IMR-90 (cell line): ENCODE measurements around the gene RADIL. TPM values are rescaled to one million over a fixed set of nuclear protein-coding genes. Genes with fewer than 3 reads are reported as not detected.

Experiments used
- ATAC-seq: fragments of 200-7000 bp; cut with Tn5 transposase; 2 replicates; pipeline ENCODE4 v1.9.1; 2020; ENCODE audit warnings: low read depth, mild to moderate bottlenecking, moderate library complexity
- BruUV-seq: library from RNA; stranded (reverse); fragments of 400-500 nt; replicated peaks from 2 replicates; lab custom pipeline; 2021; lab: Mats Ljungman, UMichigan
- CTCF ChIA-PET: fragments of 300-600 bp; formaldehyde crosslinking; extraction: SDS; loops from one replicate; lab custom pipeline; 2021; ENCODE audit warnings: antibody characterized with exemption; lab: Yijun Ruan, JAX
- POLR2A ChIA-PET: fragments of 300-600 bp; sonication (Branson Sonifier 250); formaldehyde crosslinking; loops from one replicate; lab custom pipeline; 2022; ENCODE audit warnings: antibody characterized with exemption; ENCODE audit not compliant: unreplicated experiment; lab: Charles Lee
- DNase-seq: peaks from one replicate; pipeline ENCODE4 v3.0.0; 2013
- H2AFZ ChIP-seq: replicated peaks from 2 replicates; pipeline ENCODE3; 2013; ENCODE audit warnings: low read length, mild to moderate bottlenecking; ENCODE audit not compliant: poor library complexity
- H2AK5ac ChIP-seq: 2 replicates; pipeline ENCODE4 v1.6.1; 2013; ENCODE audit warnings: low read depth, low read length, inconsistent platforms
- H2AK9ac ChIP-seq: replicated peaks from 2 replicates; pipeline ENCODE3; 2013; ENCODE audit warnings: mild to moderate bottlenecking, low read depth, low read length, moderate library complexity; ENCODE audit not compliant: poor library complexity
- H2BK120ac ChIP-seq: 2 replicates; pipeline ENCODE4 v1.6.1; 2013; ENCODE audit warnings: low read depth, low read length, inconsistent platforms
- H2BK15ac ChIP-seq: 3 replicates; pipeline ENCODE4 v1.6.1; 2013; ENCODE audit warnings: low read depth, low read length, inconsistent platforms
- H2BK20ac ChIP-seq: 2 replicates; pipeline ENCODE4 v1.6.1; 2013; ENCODE audit warnings: low read depth, mild to moderate bottlenecking, inconsistent platforms, low read length, moderate library complexity
- H2BK5ac ChIP-seq: 2 replicates; pipeline ENCODE4 v1.6.1; 2013; ENCODE audit warnings: mild to moderate bottlenecking, low read depth, low read length, inconsistent platforms; ENCODE audit not compliant: poor library complexity, severe bottlenecking
- H3K14ac ChIP-seq: replicated peaks from 2 replicates; pipeline ENCODE4 v1.6.1; 2013; ENCODE audit warnings: low read depth, low read length, inconsistent platforms
- H3K18ac ChIP-seq: 2 replicates; pipeline ENCODE4 v1.6.1; 2013; ENCODE audit warnings: low read depth, low read length, control low read depth
- H3K23ac ChIP-seq: 2 replicates; pipeline ENCODE4 v1.6.1; 2013; ENCODE audit warnings: low read depth, low read length, inconsistent platforms
- H3K27ac ChIP-seq: 2 replicates; pipeline ENCODE4 v1.5.1; 2013; ENCODE audit warnings: mild to moderate bottlenecking, control low read depth, low read length; ENCODE audit not compliant: insufficient read depth
- H3K27me3 ChIP-seq: 2 replicates; pipeline ENCODE4 v1.6.1; 2013; ENCODE audit warnings: low read length; ENCODE audit not compliant: control insufficient read depth, insufficient read depth
- H3K36me3 ChIP-seq: 2 replicates; pipeline ENCODE4 v1.6.1; 2013; ENCODE audit warnings: low read length, mixed read lengths; ENCODE audit not compliant: control insufficient read depth, insufficient read depth
- H3K4ac ChIP-seq: 2 replicates; pipeline ENCODE4 v1.6.1; 2013; ENCODE audit warnings: low read depth, low read length, inconsistent platforms
- H3K4me1 ChIP-seq: 2 replicates; pipeline ENCODE4 v1.6.1; 2013; ENCODE audit warnings: low read length, mixed read lengths; ENCODE audit not compliant: control insufficient read depth, insufficient read depth
- H3K4me2 ChIP-seq: 2 replicates; pipeline ENCODE4 v1.6.1; 2013; ENCODE audit warnings: low read depth, mild to moderate bottlenecking, control low read depth, low read length, moderate library complexity
- H3K4me3 ChIP-seq: 2 replicates; pipeline ENCODE4 v1.5.1; 2013; ENCODE audit warnings: low read depth, mild to moderate bottlenecking, control low read depth, low read length, moderate library complexity; ENCODE audit not compliant: insufficient read depth
- H3K56ac ChIP-seq: 2 replicates; pipeline ENCODE4 v1.6.1; 2013; ENCODE audit warnings: low read length, inconsistent platforms; ENCODE audit not compliant: insufficient read depth; ENCODE audit errors: extremely low read depth
- H3K79me1 ChIP-seq, 2 experiments: 2 replicates each; pipeline ENCODE4 v1.6.1; 2013; ENCODE audit warnings: low read length in 2 of 2, inconsistent platforms in 1 of 2, low read depth in 1 of 2
- H3K9ac ChIP-seq: 2 replicates; pipeline ENCODE4 v1.6.1; 2013; ENCODE audit warnings: low read depth, low read length, control low read depth
- H3K9me1 ChIP-seq: 2 replicates; pipeline ENCODE4 v1.6.1; 2013; ENCODE audit warnings: low read length, inconsistent platforms; ENCODE audit not compliant: insufficient read depth
- H3K9me3 ChIP-seq: 2 replicates; pipeline ENCODE4 v1.6.1; 2013; ENCODE audit warnings: low read length; ENCODE audit not compliant: control insufficient read depth, insufficient read depth
- H4K20me1 ChIP-seq: 2 replicates; pipeline ENCODE4 v1.6.1; 2013; ENCODE audit warnings: low read length, inconsistent platforms; ENCODE audit not compliant: insufficient read depth
- H4K5ac ChIP-seq: 2 replicates; pipeline ENCODE4 v1.6.1; 2013; ENCODE audit warnings: mild to moderate bottlenecking, low read depth, low read length, control low read depth
- H4K8ac ChIP-seq, 2 experiments: 2 replicates each; pipeline ENCODE4 v1.6.1; 2013; ENCODE audit warnings: low read depth in 2 of 2, low read length in 2 of 2, control low read depth in 1 of 2, inconsistent platforms in 1 of 2
- H4K91ac ChIP-seq: 2 replicates; pipeline ENCODE4 v1.6.1; 2013; ENCODE audit warnings: low read depth, low read length, inconsistent platforms; ENCODE audit not compliant: insufficient read depth
- BHLHE40 ChIP-seq: fragments of 150-350 bp; IDR thresholded peaks from 2 replicates; pipeline ENCODE4 v1.6.1; 2016; ENCODE audit warnings: mild to moderate bottlenecking, low read depth, low read length
- CEBPB ChIP-seq: IDR thresholded peaks from 2 replicates; pipeline ENCODE4 v1.6.1; 2012; ENCODE audit warnings: low read depth, low read length, improper control_type of control experiment
- CHD1 ChIP-seq: IDR thresholded peaks from 2 replicates; pipeline ENCODE4 v1.6.1; 2012; ENCODE audit warnings: low read depth, low read length, improper control_type of control experiment
- CTCF ChIP-seq: conservative IDR thresholded peaks from 2 replicates; pipeline ENCODE4 v1.5.1; 2012; ENCODE audit warnings: mild to moderate bottlenecking, low read depth, low read length, improper control_type of control experiment
- FOS ChIP-seq: fragments of 150-350 bp; IDR thresholded peaks from 2 replicates; pipeline ENCODE4 v1.6.1; 2016; ENCODE audit warnings: low read depth, low read length
- MAFK ChIP-seq: IDR thresholded peaks from 2 replicates; pipeline ENCODE4 v1.6.1; 2012; ENCODE audit warnings: low read depth, low read length, improper control_type of control experiment
- MAZ ChIP-seq: IDR thresholded peaks from 2 replicates; pipeline ENCODE4 v1.6.1; 2012; ENCODE audit warnings: low read depth, mild to moderate bottlenecking, low read length, improper control_type of control experiment, moderate library complexity, borderline replicate concordance
- MXI1 ChIP-seq: IDR thresholded peaks from 2 replicates; pipeline ENCODE4 v1.6.1; 2012; ENCODE audit warnings: low read depth, mild to moderate bottlenecking, low read length, moderate library complexity, borderline replicate concordance
- NFE2L2 ChIP-seq: fragments of 150-350 bp; IDR thresholded peaks from 2 replicates; pipeline ENCODE4 v1.6.1; 2016; ENCODE audit warnings: low read depth, mild to moderate bottlenecking, low read length
- POLR2A ChIP-seq: IDR thresholded peaks from 2 replicates; pipeline ENCODE4 v1.6.1; 2012; ENCODE audit warnings: mild to moderate bottlenecking, low read depth, low read length
- RAD21 ChIP-seq: IDR thresholded peaks from 2 replicates; pipeline ENCODE4 v1.6.1; 2012; ENCODE audit warnings: low read length, improper control_type of control experiment
- RCOR1 ChIP-seq: IDR thresholded peaks from 2 replicates; pipeline ENCODE4 v1.6.1; 2012; ENCODE audit warnings: mild to moderate bottlenecking, low read length, improper control_type of control experiment; ENCODE audit not compliant: insufficient replicate concordance
- RFX5 ChIP-seq: IDR thresholded peaks from 2 replicates; pipeline ENCODE4 v1.8.0; 2012; ENCODE audit warnings: low read depth, mild to moderate bottlenecking, low read length, moderate library complexity
- SMC3 ChIP-seq: fragments of 150-350 bp; IDR thresholded peaks from 2 replicates; pipeline ENCODE4 v1.6.1; 2016; ENCODE audit warnings: low read depth, mild to moderate bottlenecking, antibody characterized with exemption, low read length, moderate library complexity
- WGBS, 2 experiments: methylation state at CpG; one replicate each; pipeline versions ENCODE4 v1.1.5 to v1.1.7; 2013; ENCODE audit warnings: missing lambda C conversion rate in 2 of 2; ENCODE audit not compliant: insufficient read length in 1 of 2; ENCODE audit errors: extremely low coverage in 2 of 2; 5-methylcytosine and 5-hydroxymethylcytosine counted together
- dilution Hi-C: fragments of 300-500 bp; cut with HindIII; formaldehyde crosslinking; loops from one replicate; pipeline ENCODE4 v1.14.3; 2018; ENCODE audit warnings: low sequenced_read_pairs; ENCODE audit not compliant: unreplicated experiment
- in situ Hi-C: fragments of 300-500 bp; cut with MboI; formaldehyde crosslinking; loops from 3 replicates; pipeline ENCODE4 v1.14.3; 2019; ENCODE audit warnings: low sequenced_read_pairs, inconsistent platforms, mixed read lengths
- intact Hi-C: fragments of 100-400 bp; cut with micrococcal nuclease; formaldehyde crosslinking; loops from 2 replicates; pipeline ENCODE4 v1.10.0; 2022
- polyA plus RNA-seq, 3 experiments: library from polyadenylated mRNA; depleted of rRNA; stranded (reverse); fragments of >200 nt; gene quantifications; 2 replicates each; pipeline ENCODE4 v1.2.3, GENCODE V29; 2012; ENCODE audit warnings: low replicate concordance in 1 of 3
- total RNA-seq: library from RNA; depleted of rRNA; stranded (reverse); fragments of >200 nt; gene quantifications from 2 replicates; pipeline ENCODE4 v1.2.3, GENCODE V29; 2012
- TF ChIP-seq, protein P1 (sequence below): fragments of 150-350 bp; IDR thresholded peaks from 2 replicates; pipeline ENCODE4 v1.6.1; 2017; ENCODE audit warnings: mild to moderate bottlenecking, antibody characterized with exemption, low read length, low read depth
- TF ChIP-seq, protein P2 (sequence below): fragments of 150-350 bp; IDR thresholded peaks from 2 replicates; pipeline ENCODE4 v1.6.1; 2016; ENCODE audit warnings: low read depth, mild to moderate bottlenecking, low read length, moderate library complexity, borderline replicate concordance

RADIL gene
- total and polyA plus RNA-seq, 2 of the 4 experiments (the other 2 are of a cell fraction): 0.18 to 0.48 TPM

- WGBS, 2 experiments: 82% methylated on average over 6 of the region's 14 CpGs; no CpG with 5 or more reads in 1 of the 2 experiments
- in situ Hi-C loops: no loop called here
These were observed 134.2 kb downstream of the RADIL start for GRCh38 chr7:4749363-4749762.

More at GRCh38 chr7:4749363-4749762, 134.2 kb downstream of the RADIL start:
- DNase-seq (no peak), ATAC-seq (no peak)
- Histone ChIP-seq H2BK20ac (no peak overlapping the region), H3K36me3 (peaks cover 43% of the 10 kb centered on the region), H3K9me3 (no peaks in the 10 kb centered on the region), H4K5ac (no peak overlapping the region), H2AK5ac (no peak overlapping the region), H3K23ac (no peak overlapping the region), H3K9me1 (no peaks in the 10 kb centered on the region), H2BK15ac (no peak overlapping the region), H3K4me2 (no peak overlapping the region), H3K9ac (no peak overlapping the region), H3K4me3 (no peak overlapping the region), H3K18ac (no peak overlapping the region), H4K8ac (no peak overlapping the region), H3K79me1 (peaks cover 12 to 63% of the 10 kb centered on the region in 2 experiments; a peak in 3 of 4 replicates), H3K27me3 (no peaks in the 10 kb centered on the region), H3K27ac (no peak overlapping the region), H3K4ac (no peak overlapping the region), H4K91ac (no peak overlapping the region), H2AK9ac (no peak overlapping the region), H2BK5ac (no peak overlapping the region), H3K56ac (no peak overlapping the region), H4K20me1 (peaks cover 17% of the 10 kb centered on the region; the same call in 1 of the 2 replicates), H2BK120ac (no peak overlapping the region), H3K4me1 (peaks cover 6% of the 10 kb centered on the region), H2AFZ (no peak overlapping the region), H3K14ac (no peak overlapping the region)
- intact Hi-C loops (no loop called here), dilution Hi-C loops (no loop called here)
- TF ChIP-seq POLR2A (no peak), RCOR1 (no peak), BHLHE40 (no peak), NFE2L2 (no peak), SMC3 (no peak), RFX5 (no peak), MAZ (no peak), CTCF (no peak), MAFK (no peak), FOS (no peak), RAD21 (no peak), MXI1 (no peak), CHD1 (no peak), CEBPB (no peak)
- TF ChIP-seq, protein P1, sequence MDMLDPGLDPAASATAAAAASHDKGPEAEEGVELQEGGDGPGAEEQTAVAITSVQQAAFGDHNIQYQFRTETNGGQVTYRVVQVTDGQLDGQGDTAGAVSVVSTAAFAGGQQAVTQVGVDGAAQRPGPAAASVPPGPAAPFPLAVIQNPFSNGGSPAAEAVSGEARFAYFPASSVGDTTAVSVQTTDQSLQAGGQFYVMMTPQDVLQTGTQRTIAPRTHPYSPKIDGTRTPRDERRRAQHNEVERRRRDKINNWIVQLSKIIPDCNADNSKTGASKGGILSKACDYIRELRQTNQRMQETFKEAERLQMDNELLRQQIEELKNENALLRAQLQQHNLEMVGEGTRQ: no peak
- TF ChIP-seq, protein P2, sequence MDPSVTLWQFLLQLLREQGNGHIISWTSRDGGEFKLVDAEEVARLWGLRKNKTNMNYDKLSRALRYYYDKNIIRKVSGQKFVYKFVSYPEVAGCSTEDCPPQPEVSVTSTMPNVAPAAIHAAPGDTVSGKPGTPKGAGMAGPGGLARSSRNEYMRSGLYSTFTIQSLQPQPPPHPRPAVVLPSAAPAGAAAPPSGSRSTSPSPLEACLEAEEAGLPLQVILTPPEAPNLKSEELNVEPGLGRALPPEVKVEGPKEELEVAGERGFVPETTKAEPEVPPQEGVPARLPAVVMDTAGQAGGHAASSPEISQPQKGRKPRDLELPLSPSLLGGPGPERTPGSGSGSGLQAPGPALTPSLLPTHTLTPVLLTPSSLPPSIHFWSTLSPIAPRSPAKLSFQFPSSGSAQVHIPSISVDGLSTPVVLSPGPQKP: no peak
- ChIA-PET CTCF (no interaction called here), POLR2A (interaction anchor here (0.6 kb wide), 1 partner anchor 81 kb away, joined by 3 read pairs; no protein-coding TSS in a partner anchor)
- BruUV-seq: no TSS peak
